GM12874 (cell line): ENCODE data around the gene EBF3.

Source experiments
- CTCF ChIP-seq: IDR thresholded peaks from 2 replicates; pipeline ENCODE4 v1.5.1; 2011; ENCODE audit warnings: low read depth, mild to moderate bottlenecking, control low read depth, low read length, moderate library complexity; ENCODE audit not compliant: insufficient read depth

EBF3 gene

GRCh38 chr10:129883626-129884397, 80.3 kb downstream of the EBF3 start:
- no peak for TF ChIP-seq CTCF

- TF ChIP-seq CTCF = no peak
Observed at GRCh38 chr10:129883029-129883428, 81.0 kb downstream of the EBF3 start.

GRCh38 chr10:129882291-129883010, 81.6 kb downstream of the EBF3 start:
- TF ChIP-seq CTCF = no peak

GRCh38 chr10:129881641-129882040, 82.4 kb downstream of the EBF3 start:
- TF ChIP-seq CTCF = no peak

GRCh38 chr10:129880191-129880870, 83.7 kb downstream of the EBF3 start:
- TF ChIP-seq CTCF = no peak

- TF ChIP-seq CTCF = no peak
Observed at GRCh38 chr10:129879655-129880054, 84.4 kb downstream of the EBF3 start.

GRCh38 chr10:129878835-129879234, 85.2 kb downstream of the EBF3 start:
- TF ChIP-seq CTCF = no peak
